H7 (cell line): ENCODE results near the gene C16orf90. TPM values are rescaled to one million over a fixed set of nuclear protein-coding genes. Genes with fewer than 3 reads are reported as not detected.
"Not testable (repeated sequence)": the region's sequence is repeated elsewhere in the genome, so short reads cannot be mapped to it uniquely, and the experiment has no call there.

Experiments
- DNase-seq: peaks from one replicate; pipeline ENCODE4 v3.0.0; 2012
- H3K27me3 ChIP-seq: 2 replicates; pipeline ENCODE4 v1.6.0; 2011; ENCODE audit warnings: mild to moderate bottlenecking, low read length; ENCODE audit not compliant: control insufficient read depth, insufficient read depth
- H3K36me3 ChIP-seq: replicated peaks from 2 replicates; pipeline ENCODE4 v1.5.1; 2011; ENCODE audit warnings: low read length; ENCODE audit not compliant: control insufficient read depth, insufficient read depth
- H3K4me3 ChIP-seq: 2 replicates; pipeline ENCODE4 v1.5.1; 2011; ENCODE audit warnings: low read depth, mild to moderate bottlenecking, control low read depth, low read length, moderate library complexity; ENCODE audit not compliant: insufficient read depth
- total RNA-seq: library from RNA; depleted of rRNA; stranded (reverse); fragments of >200 nt; shearing (Covaris generic); gene quantifications from 2 replicates; pipeline ENCODE4 v1.2.3, GENCODE V29; 2014

The C16orf90 gene
- total RNA-seq, 1 experiment from 2014 or later, result not detected

DNA sequence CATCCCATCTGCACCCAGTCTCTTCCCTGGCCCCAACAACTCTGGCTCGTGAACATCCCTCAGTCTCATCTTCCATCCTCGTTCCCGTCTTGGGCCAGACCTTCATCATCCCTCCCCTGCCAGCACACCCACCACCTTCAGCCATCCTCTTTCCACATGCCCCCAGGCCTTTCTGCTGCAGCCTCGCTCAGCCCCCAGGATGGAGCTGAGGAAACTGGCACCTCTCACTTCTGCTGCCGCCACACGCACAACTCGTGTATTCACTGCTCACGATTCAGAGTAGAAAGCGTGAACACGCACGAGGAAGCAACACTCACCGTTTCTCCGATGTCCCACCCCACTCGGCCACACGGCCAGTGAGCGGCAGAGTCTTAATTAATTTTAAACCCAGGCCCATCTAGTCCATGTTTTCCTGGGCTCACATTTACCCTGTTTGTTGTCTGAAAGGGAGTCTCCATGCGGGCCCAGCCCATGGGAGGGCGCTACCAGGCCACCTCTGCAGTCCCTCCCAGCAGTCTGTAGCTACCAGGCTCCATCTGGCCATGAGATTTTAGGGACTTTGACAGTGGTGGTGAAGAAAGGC, 12.5 kb downstream of the C16orf90 start:
- Histone ChIP-seq H3K4me3 (no peak overlapping the region), H3K36me3 (peaks cover 21% of the 10 kb centered on the region), H3K27me3 (no peaks in the 10 kb centered on the region)
- no peak for DNase-seq

DNA sequence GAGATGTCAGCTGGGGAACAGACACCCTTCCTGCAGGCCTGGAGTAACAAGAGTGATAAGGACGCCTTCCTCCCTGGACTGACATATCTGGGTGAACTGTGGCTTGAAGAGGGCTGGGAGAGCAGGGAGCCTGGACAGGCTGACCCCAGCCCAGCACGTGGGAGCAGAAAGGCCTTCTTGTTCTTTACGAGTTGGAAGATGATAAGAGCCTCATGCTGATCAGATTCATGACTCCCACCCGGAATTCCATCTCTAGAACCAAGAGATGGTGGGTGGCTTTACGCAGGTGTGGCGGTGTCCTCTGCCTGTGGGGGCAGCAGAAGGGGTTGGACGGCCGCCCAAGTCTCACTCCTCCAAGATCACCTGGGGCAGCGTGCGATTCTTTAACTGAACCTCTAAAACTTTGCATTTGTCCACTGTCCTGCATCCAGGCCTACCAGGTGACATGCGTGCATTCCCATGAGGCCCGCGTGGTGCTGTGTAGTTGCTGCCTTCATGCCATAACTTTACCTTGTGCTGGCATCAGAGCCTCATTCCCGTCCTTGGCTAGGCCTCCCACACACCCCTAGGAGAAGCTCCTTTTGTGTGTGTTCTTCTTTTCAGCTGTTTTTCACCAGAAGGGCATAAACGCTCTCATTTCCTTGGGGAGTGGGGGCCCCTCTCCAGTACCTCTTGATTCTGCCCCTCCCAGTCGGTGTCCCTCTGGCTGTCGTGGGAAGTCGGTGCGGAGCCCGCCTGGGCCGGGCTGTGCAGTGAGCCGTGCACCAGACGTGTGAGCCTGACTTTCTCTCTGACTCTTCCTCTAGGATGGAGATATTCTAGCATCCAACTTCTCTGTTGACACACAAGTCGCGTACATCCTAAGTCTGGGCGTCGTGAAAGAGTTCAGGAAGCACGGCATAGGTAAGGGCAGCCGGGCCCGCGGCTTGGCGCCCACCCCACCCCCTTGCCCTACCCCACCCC, 13.3 kb downstream of the C16orf90 start:
- no peak overlapping the region for H3K4me3 ChIP-seq
- peak; percentile 43 for DNase-seq
- peaks cover 21% of the 10 kb centered on the region for H3K36me3 ChIP-seq
- no peaks in the 10 kb centered on the region for H3K27me3 ChIP-seq

DNA sequence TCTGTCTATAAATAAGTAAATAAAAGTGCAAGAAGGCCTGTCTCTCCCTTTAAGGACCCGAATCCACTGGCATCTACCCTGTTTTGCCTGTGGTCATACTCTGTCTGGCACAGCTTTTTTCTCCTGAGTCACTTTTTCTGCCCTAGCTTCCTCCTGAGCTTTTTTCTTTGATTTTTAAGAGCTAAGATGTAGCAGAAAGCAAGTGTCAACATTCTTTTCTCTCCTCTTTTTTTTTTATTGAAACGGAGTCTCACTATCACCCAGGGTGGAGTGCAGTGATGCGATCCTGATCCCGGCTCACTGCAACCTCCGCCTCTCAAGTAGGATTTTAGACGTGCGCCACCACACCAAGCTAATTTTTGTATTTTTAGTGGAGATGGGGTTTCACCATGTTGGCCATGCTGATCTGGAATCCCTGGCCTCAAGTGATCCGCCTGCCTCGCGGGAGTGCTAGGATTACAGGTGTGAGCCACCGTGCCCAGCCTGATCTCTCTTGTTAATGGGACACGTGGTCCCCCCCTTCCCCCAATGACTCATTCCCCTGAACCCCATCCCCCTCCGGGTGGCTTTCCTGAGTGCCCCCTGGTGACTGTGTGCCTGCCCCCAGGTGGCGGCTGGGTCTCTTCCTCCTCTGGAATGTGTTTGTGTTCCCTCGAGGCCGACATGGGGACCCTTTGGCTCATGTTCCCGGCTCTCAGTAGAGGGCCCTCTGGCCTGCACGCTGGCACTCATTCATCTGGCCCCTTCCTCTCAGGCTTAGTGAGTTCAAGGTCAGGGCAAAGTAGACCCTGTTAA, 14.2 kb downstream of the C16orf90 start:
- Histone ChIP-seq H3K27me3 (no peaks in the 10 kb centered on the region), H3K36me3 (peaks cover 21% of the 10 kb centered on the region), H3K4me3 (no peak overlapping the region)
- peak; percentile 79 for DNase-seq

DNA sequence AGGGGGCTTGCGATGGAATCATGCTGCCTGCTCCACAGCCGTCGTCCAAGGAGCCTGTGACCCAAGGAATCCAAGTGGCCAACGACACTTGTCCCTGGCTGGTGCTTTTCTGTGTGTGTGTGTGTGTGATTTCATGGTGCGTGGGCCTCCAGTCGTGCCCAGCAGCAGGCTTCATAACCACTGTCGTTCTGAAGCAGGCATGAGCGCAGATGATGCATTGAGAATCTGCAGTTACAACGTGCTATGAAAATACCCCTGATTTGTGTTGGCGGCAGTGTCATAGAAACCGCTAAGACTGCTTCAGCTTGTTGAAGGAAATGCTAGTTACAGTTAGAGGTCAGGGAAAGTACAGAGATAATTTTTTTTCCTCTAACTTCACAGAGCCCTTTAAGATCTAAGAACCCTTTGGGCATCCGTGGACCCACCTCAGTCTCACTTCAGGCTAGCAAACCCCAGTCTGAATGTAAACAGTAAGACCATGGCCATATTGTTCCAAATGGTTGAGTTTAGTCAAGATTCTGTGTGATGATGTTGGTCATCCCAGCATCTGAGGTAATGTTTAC, 15.6 kb downstream of the C16orf90 start:
- H3K4me3 ChIP-seq, result no peak overlapping the region

DNA sequence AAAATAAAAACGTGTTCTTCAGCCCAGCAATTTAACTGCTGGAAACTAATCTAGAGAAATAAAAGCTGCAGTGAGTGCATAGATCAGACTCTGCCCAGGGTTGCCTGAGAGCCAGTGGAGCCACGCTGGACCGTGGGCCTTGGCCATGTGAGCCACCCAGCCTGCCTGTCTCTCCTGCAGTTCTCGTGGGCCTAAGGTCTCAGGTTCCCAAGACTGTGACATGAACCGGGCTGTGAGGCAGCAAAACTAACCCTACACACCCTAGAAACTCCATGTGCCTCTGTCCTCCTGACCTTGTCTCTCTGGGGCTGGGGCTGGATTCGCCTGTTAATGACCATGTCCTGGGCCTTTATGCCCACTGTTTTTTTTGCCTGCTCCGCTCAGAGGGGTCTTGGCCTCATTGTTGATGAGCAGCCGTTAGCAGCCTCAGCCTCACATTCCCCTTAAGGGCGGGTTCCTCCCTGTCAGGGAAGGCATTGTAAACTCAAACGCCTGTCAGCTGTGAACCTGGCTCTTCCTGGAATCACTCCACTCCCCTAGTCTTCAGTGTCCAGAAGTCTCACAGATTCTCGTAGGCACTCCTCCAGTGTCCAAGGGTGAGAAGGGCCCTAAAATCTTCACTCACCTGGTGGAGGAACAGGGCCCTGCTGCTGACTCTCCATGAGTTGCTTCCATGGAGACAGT, 16.9 kb downstream of the C16orf90 start:
- no peaks in the 10 kb centered on the region for H3K27me3 ChIP-seq
- peaks cover 9% of the 10 kb centered on the region for H3K36me3 ChIP-seq
- H3K4me3 ChIP-seq, result no peak overlapping the region
- peak; percentile 19 for DNase-seq

More for the DNA sequence above, 15.6 kb downstream of the C16orf90 start:
- Histone ChIP-seq H3K36me3 (peaks cover 16% of the 10 kb centered on the region), H3K27me3 (no peaks in the 10 kb centered on the region)
- peak; percentile 16 for DNase-seq

DNA sequence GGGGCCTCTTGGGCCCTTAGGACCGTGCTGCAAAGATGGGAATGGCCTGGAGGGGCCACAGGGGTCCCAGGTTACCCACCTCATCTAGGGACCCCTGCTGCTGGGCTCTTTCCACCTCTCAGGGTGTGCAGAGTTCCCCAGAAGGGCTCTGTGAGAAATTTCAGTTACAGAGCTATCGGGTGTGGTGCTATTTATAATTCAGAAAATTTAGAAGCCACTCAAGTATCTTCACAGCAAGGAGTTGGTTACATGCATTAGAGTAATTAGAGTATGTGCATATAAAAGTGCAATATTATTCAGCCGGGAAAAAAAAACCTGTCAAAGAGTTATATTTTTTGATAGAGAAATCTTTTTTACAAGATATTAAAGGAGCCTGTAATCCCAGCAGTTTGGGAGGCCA, 18.9 kb downstream of the C16orf90 start:
- no peak overlapping the region for H3K4me3 ChIP-seq
- H3K36me3 ChIP-seq, result peaks cover 2% of the 10 kb centered on the region
- no peaks in the 10 kb centered on the region for H3K27me3 ChIP-seq
- DNase-seq, result no peak

DNA sequence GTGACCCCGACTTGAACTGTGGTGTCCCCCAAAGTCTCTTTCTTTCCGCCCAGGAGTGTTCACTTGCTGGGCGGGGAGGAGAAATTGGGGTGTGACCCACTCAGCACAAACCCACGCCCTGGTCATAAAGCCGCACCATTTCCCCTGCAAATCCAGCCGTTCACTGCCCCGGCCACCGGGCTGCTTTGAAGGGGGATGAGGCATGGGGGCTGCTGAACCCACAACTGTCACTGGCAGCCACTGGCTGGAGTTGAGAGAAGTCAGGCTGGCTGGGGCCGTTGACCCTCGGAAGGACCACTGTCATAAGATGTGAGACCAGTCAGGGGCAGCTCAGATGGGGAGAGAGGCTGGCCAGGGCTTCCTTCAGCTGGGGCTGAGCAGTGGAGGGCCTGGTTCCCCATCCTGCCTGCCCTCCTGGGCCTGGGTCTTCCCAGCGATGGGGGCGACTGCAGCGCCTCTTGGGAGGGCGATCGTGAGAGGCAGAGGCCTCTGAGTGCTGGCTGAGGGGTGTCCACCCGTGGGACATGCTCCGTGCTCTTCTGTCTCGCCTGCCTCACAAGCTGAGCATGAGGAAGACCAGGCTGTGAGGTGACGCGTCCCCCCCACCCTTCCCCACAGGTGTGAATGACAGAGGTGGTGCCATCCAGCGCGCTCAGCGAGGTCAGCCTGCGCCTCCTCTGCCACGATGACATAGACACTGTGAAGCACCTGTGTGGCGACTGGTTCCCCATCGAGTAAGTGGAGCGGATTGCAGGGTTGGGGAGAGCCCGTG, 19.5 kb downstream of the C16orf90 start:
- H3K27me3 ChIP-seq, result no peaks in the 10 kb centered on the region
- peaks cover 2% of the 10 kb centered on the region for H3K36me3 ChIP-seq
- no peak overlapping the region for H3K4me3 ChIP-seq
- DNase-seq, result peak; percentile 50

DNA sequence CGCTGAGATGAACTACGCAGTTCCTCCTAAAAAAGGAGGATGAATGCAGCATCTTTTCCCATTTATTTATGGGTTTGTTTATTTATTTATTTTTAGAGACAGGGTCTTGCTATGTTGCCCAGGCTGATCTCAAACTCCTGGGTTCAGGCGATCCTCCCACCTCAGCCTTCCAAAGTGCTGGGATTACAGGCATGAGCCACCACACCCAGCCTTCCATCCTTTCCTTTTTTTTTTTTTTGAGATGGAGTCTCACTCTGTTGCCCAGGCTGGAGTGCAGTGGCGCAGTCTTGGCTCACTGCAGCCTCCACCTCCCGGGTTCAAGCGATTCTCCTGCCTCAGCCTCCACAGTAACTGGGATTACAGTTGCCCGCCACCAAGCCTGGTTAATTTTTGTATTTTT, 20.4 kb downstream of the C16orf90 start:
- not testable (repeated sequence) for H3K4me3 ChIP-seq, DNase-seq, H3K27me3 ChIP-seq, H3K36me3 ChIP-seq

DNA sequence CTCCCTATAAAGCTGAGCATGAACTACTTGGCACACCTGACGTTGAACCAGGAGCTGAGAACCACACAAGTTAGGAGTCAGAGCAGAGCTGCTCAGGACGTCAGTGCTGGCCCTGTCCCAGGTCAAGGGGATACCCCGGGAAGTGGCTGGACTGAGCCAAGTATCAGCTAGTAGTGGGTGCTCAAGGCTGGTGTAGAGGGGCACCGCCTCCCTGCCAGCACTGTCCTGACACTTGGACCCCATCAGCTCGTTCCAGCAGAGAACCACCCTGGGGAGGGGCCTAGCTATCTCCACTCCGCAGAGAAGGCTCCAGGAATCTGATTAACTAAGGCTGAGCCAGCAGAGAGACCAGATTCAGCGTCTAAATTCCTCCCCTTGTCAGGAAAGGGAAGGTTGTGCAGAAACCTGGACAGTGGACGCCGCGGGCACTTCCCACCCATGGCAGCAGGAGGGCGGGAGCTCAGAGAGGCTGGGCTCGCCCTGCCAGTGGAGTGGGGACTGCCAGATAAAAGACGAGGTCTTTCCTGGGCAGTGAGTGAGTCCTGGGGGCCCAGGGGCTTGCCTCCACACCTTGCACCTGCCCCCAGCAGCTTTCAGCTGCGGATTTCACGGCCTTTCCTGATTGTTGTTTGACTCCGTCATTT, 21.0 kb downstream of the C16orf90 start:
- no peaks in the 10 kb centered on the region for H3K27me3 ChIP-seq
- DNase-seq, result no peak
- no peak overlapping the region for H3K4me3 ChIP-seq
- 0 out of 2 replicates have a peak, but pooled peaks cover under 1% of the 10 kb centered on the region for H3K36me3 ChIP-seq

DNA sequence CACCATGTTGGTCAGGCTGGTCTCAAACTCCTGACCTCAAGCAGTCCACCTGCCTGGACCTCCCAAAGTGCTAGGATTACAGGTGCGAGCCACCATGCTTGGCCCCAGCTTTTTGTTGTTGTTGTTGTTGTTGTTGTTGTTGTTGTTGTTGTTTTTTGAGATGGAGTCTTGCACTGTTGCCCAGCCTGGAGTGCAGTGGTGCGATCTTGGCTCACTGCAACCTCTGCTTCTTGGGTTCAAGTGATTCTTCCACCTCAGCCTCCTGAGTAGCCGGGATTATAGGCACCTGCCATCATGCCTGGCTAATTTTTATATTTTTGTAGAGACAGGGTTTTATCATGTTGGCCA, 21.7 kb downstream of the C16orf90 start:
- H3K4me3 ChIP-seq, H3K27me3 ChIP-seq, DNase-seq, H3K36me3 ChIP-seq: not testable (repeated sequence)

DNA sequence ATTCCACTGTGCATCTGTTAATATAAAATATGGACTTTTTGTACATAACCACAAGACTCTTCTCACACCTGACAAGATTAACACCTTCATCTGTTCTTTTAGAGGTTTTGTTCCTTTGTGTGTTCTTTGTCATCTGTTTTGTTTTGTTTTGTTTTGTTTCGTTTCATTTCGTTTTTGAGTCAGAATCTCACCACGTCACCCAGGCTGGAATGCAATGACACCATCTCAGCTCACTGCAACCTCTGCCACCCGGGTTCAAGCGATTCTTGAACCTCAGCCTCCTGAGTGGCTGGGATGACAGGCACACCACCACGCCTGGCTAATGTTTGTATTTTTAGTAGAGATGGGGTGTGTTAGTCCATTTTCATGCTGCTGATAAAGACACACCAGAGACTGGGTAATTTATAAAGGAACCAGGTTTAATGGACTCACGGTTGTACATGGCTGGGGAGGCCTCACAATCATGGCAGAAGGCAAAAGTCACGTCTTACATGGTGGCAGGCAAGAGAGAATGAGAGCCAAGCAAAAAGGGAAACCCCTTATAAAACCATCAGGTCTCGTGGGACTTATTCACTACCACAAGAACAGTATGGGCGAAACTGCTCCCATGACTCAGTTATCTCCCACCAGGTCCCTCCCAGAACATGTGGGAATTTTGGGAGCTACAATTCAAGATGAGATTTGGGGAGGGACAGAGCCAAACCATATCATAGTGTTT, 22.3 kb downstream of the C16orf90 start:
- H3K4me3 ChIP-seq, result no peak overlapping the region
- DNase-seq, result no peak
- no peaks in the 10 kb centered on the region for H3K27me3 ChIP-seq
- no peaks in the 10 kb centered on the region for H3K36me3 ChIP-seq

DNA sequence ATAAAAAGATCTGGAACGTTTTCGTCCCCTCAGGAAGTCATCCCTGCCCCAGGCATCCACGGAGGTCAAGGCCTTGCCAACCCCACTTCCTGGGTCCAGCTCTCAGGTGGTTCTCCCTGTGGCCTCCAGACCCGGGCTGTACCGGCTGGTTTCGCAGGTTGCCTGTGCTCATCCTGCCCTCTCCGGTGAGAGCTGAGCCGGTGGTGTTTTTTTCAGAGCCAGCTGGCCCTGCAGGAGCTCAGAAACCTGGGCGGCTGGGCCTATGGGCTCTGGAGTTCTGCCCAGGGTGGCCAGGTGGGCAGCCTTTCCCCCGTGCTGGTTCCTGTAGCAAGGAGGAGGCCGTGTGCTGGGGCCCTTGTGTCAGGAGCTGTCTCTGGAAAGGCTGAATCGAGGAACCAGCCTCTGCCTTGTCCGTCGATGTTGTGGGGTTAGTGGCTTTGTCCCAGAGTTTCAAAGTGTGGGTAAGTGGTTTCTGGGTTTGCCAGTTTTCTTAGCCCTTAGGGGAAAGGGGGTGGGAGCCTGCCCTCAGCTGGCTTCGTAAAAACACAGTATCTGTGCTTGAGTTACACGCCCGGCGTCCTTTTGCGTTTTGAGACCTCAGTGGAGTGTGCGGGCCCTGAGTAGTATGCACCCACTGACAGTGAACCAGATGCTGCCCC, 23.6 kb downstream of the C16orf90 start:
- H3K27me3 ChIP-seq, result no peaks in the 10 kb centered on the region
- no peaks in the 10 kb centered on the region for H3K36me3 ChIP-seq
- no peak for DNase-seq
- H3K4me3 ChIP-seq, result no peak overlapping the region
